Thoracic aorta (tissue), 2 donors: ENCODE data around the gene NOL4L. TPM values are rescaled to one million over a fixed set of nuclear protein-coding genes. Genes with fewer than 3 reads are reported as not detected.

Experiments
- ATAC-seq: fragments of 150-250 bp; one replicate; pipeline ENCODE4 v1.8.0; 2017; ENCODE audit warnings: low read depth; ENCODE audit not compliant: insufficient number of reproducible peaks, low FRiP score
- DNase-seq: peaks from one replicate; pipeline ENCODE4 v3.0.0-alpha.2; 2020; ENCODE audit warnings: low spot score
- H3K27ac ChIP-seq, 2 donors: fragments of 200-600 bp; sonication (generic); 1 replicate in 1 of 2; 2 replicates in 1 of 2; pipeline ENCODE4 v1.5.1; 2016; ENCODE audit warnings: mild to moderate bottlenecking in 2 of 2, moderate library complexity in 2 of 2
- H3K27me3 ChIP-seq: fragments of 200-600 bp; sonication (generic); replicated peaks from 2 replicates; pipeline ENCODE4 v1.6.0; 2016; ENCODE audit warnings: mild to moderate bottlenecking; ENCODE audit not compliant: insufficient read depth
- H3K36me3 ChIP-seq: fragments of 200-600 bp; sonication (generic); one replicate; pipeline ENCODE4 v1.5.1; 2016
- H3K4me1 ChIP-seq, 2 donors: fragments of 200-600 bp; sonication (generic); 1 replicate in 1 of 2; 2 replicates in 1 of 2; pipeline versions ENCODE4 v1.5.1 to v1.6.0; 2016; ENCODE audit warnings: low read depth in 2 of 2, mild to moderate bottlenecking in 1 of 2; ENCODE audit not compliant: control insufficient read depth in 1 of 2
- H3K4me3 ChIP-seq: fragments of 200-600 bp; sonication (generic); 2 replicates; pipeline ENCODE4 v1.5.1; 2016; ENCODE audit warnings: mild to moderate bottlenecking
- H3K9me3 ChIP-seq: fragments of 200-600 bp; sonication (generic); 2 replicates; pipeline ENCODE4 v1.5.1; 2016
- CTCF ChIP-seq: fragments of 200-600 bp; sonication (generic); IDR thresholded peaks from one replicate; pipeline ENCODE4 v1.5.1; 2019; ENCODE audit warnings: antibody characterized with exemption
- total RNA-seq, 2 donors: library from RNA; depleted of rRNA; stranded (reverse); fragments of >200 nt; gene quantifications; one replicate each; pipeline versions ENCODE4 v1.1.0 to v1.2.3, GENCODE V29; 2016

The NOL4L gene
- total RNA-seq, 2 donors from 2014 or later: 17.5 to 23.7 TPM

- no peak overlapping the region for H3K27ac ChIP-seq
- H3K36me3 ChIP-seq: no peaks in the 10 kb centered on the region
- H3K4me3 ChIP-seq: no peak overlapping the region
- DNase-seq: no peak
- H3K27me3 ChIP-seq: no peaks in the 10 kb centered on the region
- TF ChIP-seq CTCF: no peak
- ATAC-seq: no peak
- H3K9me3 ChIP-seq: no peaks in the 10 kb centered on the region
- H3K4me1 ChIP-seq: peaks cover 0 to 6% of the 10 kb centered on the region in 2 donors
Measured at GRCh38 chr20:32404017-32404416, 181.1 kb downstream of the NOL4L start.

- Histone ChIP-seq H3K27me3 (no peaks in the 10 kb centered on the region), H3K36me3 (no peaks in the 10 kb centered on the region), H3K4me1 (no peaks in the 10 kb centered on the region), H3K27ac (no peak overlapping the region), H3K4me3 (no peak overlapping the region), H3K9me3 (no peaks in the 10 kb centered on the region)
- no peak for DNase-seq
- no peak for TF ChIP-seq CTCF
- no peak for ATAC-seq
Measured at GRCh38 chr20:32400476-32400875, 184.7 kb downstream of the NOL4L start.

GRCh38 chr20:32397567-32398084, 187.5 kb downstream of the NOL4L start:
- Histone ChIP-seq H3K36me3 (no peaks in the 10 kb centered on the region), H3K9me3 (no peaks in the 10 kb centered on the region), H3K27ac (no peak overlapping the region), H3K4me1 (peaks cover 0 to 3% of the 10 kb centered on the region in 2 donors), H3K4me3 (no peak overlapping the region), H3K27me3 (no peaks in the 10 kb centered on the region)
- DNase-seq (no peak), ATAC-seq (no peak)
- no peak for TF ChIP-seq CTCF

GRCh38 chr20:32396646-32397160, 188.4 kb downstream of the NOL4L start:
- ATAC-seq (no peak), DNase-seq (no peak)
- no peak overlapping the region for H3K27ac ChIP-seq
- H3K27me3 ChIP-seq: no peaks in the 10 kb centered on the region
- H3K36me3 ChIP-seq: no peaks in the 10 kb centered on the region
- TF ChIP-seq CTCF: no peak
- H3K4me3 ChIP-seq: no peak overlapping the region
- no peaks in the 10 kb centered on the region for H3K9me3 ChIP-seq
- H3K4me1 ChIP-seq: peaks cover 0 to 3% of the 10 kb centered on the region in 2 donors

GRCh38 chr20:32395066-32395465, 190.1 kb downstream of the NOL4L start:
- no peak for TF ChIP-seq CTCF
- Histone ChIP-seq H3K4me1 (peaks cover 0 to 3% of the 10 kb centered on the region in 2 donors), H3K27ac (no peak overlapping the region), H3K27me3 (no peaks in the 10 kb centered on the region), H3K36me3 (no peaks in the 10 kb centered on the region), H3K4me3 (no peak overlapping the region), H3K9me3 (no peaks in the 10 kb centered on the region)
- DNase-seq: no peak
- no peak for ATAC-seq

Other genes starting within 250 kb of the NOL4L start
- 100 to 1,000 TPM in 1 of 2 donors, 10 to 100 TPM in 1; 74.5 to 135 TPM for gene ASXL1, start 227.0 kb downstream of the NOL4L start, total RNA-seq
- gene C20orf203, start 88.6 kb upstream of the NOL4L start, total RNA-seq: 10 to 100 TPM in 1 of 2 donors, 1 to 10 TPM in 1; 1.2 to 11.3 TPM
- 10 to 100 TPM; 15.7 to 24.6 TPM for gene COMMD7, start 158.1 kb upstream of the NOL4L start, total RNA-seq
- gene DNMT3B, start 177.1 kb upstream of the NOL4L start, total RNA-seq: 1 to 10 TPM in 1 of 2 donors, under 1 TPM in 1; 0.81 to 1.3 TPM
- 100 to 1,000 TPM in 1 of 2 donors, 10 to 100 TPM in 1; 79.1 to 104 TPM for gene MAPRE1, start 234.6 kb upstream of the NOL4L start, total RNA-seq